Activated naive CD4-positive, alpha-beta T cell treated with anti-CD3 and anti-CD28 coated beads, Interleukin-2, amount 50 U/mL, for 16 hours (primary cell): ENCODE results near the gene CLP1.
A peak's percentile ranks its signal among the peaks of the same experiment; 100 is the strongest.

Source experiments
- DNase-seq: peaks from one replicate; pipeline ENCODE4 v3.0.0-alpha.2; 2020

Gene CLP1

GRCh38 chr11:57657194-57658022 lies at the start of gene CLP1:
TSS of gene CLP1 (plus strand) at chr11:57657762. CDS start at chr11:57659477, 1,715 bp downstream.
- DNase-seq, result peak; percentile 99

DNA sequence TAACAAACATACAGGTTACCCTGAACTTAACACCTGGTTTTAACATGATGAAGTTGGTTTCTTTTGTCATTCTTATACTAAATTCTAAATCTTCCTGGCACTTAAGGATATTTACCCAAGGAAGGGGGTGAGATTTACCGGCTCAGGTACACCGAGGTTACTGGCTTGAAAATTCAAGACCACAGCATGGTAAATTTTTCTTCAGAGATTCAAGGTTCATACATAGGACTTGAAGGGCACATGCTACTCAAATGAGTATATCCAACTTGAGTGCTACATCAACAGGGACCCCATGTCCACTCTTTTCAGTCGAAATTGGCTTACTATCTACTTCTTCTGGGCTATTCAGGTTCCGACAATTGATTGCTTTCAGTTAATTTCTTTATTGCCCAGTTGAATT lies 47.4 kb upstream of the CLP1 start:
- no peak for DNase-seq

GRCh38 chr11:57614234-57614772 lies 43.3 kb upstream of the CLP1 start:
- no peak for DNase-seq

- no peak for DNase-seq
Observed at GRCh38 chr11:57615308-57615707, 42.3 kb upstream of the CLP1 start.

- DNase-seq, result no peak
Observed at GRCh38 chr11:57616595-57616994, 41.0 kb upstream of the CLP1 start.

GRCh38 chr11:57618438-57618837 lies 39.1 kb upstream of the CLP1 start:
- no peak for DNase-seq

GRCh38 chr11:57619331-57619730 lies 38.2 kb upstream of the CLP1 start:
- DNase-seq, result no peak

GRCh38 chr11:57620467-57620866 lies 37.1 kb upstream of the CLP1 start:
- DNase-seq, result no peak

- no peak for DNase-seq
Observed at GRCh38 chr11:57622263-57622662, 35.3 kb upstream of the CLP1 start.

DNA sequence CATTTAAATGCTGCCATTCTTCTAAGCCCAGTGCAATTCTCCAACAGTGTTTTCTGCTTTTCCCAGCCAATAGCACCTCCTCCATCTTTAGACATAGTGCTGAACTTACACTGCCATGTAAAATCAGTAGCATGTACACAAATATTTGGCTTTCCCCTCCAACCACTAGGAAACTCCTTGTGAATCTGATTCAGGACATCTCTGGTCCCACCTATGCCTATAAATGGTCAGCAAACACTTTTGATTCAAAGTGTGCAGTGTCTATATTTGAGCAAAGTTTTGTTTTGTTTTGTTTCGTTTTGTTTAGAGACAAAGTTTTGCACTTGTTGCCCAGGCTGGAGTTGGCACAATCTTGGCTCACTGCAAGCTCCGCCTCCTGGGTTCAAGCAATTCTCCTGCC lies 32.7 kb upstream of the CLP1 start:
- no peak for DNase-seq

- DNase-seq, result no peak
Observed at GRCh38 chr11:57626895-57627294, 30.7 kb upstream of the CLP1 start.

DNA sequence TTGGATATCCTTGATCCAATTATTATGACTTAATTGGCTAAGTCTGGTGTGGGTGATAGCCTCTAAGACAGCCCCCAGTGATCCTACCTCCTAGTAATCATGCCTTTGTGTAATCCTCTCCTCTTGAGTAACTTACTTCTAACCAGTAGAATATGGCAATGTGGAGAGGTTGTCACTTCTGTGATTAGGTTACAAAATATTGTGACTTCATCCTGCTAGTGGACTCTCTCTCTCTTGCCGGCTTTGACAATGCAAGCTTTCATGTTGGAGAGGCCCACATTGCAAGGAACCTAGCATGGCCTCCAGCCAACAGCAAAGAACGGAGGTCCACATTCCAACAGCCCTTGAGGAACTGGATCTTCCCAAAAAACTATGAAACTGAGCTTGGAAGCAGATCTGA lies 27.4 kb upstream of the CLP1 start:
- no peak for DNase-seq

GRCh38 chr11:57632116-57632515 lies 25.4 kb upstream of the CLP1 start:
- no peak for DNase-seq

DNA sequence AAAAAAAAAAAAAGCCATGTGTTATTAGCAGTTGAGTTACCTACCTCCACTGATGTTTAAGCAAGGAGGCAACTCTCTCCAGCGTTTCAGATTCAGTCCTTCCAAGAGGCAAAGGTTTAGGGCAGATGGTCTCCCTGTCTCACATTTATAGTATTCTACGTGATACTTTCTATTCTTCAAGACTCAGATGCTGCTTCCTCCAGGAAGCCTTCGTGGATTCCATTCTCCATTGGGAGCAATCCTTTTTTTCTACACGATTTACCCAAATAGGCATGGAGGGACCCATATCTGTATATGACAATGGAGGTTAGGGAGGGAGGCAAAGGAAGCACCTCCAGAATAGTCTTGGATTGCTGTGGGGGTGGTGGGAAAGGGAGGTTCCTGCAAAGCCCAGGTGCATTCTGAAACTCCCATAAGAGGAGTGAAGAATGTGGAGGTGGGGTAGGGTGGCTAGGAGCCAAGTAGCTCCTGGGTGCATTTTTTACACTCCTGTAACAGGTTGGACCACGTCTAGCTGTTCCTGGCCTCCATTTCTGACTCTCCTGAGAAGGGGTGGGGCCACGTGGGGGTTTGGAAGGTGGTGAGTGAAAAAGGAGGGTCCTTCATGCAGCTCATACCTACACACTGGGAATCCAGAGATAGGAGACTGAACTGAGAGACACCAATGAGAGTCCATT lies 24.0 kb upstream of the CLP1 start:
- no peak for DNase-seq

GRCh38 chr11:57634311-57634710 lies 23.3 kb upstream of the CLP1 start:
- DNase-seq, result no peak

DNA sequence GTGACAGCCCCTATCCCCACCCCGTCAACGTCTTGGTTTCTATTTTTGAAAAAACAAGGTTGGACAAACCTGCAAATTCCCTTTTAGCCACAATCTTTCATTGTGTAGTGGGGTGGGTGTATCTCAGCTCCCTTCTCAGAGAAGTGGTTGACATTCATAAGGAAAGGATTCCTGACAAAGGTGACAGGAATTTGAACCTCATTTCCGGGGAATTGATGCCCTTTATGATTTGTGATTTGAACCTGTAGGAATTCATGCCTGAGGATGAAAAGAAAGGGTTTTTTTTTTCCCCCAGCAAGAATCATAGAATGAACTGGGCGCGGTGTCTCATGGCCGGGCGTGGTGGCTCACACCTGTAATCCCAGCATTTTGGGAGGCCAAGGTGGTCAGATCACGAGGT lies 22.3 kb upstream of the CLP1 start:
- no peak for DNase-seq

GRCh38 chr11:57637626-57638004 lies 19.9 kb upstream of the CLP1 start:
- DNase-seq, result no peak

DNA sequence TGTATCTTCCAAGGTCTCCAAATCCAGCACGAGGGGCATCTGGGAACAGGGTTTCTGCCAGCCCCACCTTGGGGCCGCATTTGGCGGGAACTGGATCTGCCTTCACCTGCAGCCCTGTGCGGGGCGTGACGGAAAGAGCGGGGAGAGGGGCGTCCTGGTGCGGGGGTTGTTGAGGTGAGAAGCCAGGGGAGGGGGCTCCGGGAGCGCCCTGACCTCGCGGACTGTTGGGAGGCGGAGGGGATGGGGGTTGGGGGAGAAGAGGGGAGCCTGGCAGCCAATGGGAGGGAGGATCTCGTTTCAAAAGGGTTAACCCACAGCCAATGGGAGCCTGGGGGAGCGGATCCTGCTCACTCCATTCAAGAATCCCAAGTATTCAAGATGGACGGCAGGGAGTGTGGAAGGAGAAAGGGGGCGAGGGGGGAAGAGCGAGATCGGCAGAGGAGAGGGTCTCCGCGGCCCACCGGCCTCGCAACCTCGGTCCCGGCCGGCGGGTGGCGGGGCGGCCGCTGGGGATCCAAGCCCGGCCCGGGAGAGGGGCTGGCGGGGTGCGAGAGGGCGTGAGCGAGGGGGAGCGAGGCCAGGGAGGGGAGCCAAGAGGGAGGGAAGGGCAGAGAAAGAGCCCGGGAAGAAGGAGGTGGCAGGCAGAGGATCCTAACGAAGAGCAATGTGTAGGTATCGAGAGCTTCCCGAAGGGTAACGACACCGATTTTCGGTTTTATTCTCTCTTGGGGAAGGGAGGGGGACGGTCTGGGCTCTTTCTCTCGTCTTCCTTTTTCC lies 19.4 kb upstream of the CLP1 start:
- DNase-seq, result no peak

DNA sequence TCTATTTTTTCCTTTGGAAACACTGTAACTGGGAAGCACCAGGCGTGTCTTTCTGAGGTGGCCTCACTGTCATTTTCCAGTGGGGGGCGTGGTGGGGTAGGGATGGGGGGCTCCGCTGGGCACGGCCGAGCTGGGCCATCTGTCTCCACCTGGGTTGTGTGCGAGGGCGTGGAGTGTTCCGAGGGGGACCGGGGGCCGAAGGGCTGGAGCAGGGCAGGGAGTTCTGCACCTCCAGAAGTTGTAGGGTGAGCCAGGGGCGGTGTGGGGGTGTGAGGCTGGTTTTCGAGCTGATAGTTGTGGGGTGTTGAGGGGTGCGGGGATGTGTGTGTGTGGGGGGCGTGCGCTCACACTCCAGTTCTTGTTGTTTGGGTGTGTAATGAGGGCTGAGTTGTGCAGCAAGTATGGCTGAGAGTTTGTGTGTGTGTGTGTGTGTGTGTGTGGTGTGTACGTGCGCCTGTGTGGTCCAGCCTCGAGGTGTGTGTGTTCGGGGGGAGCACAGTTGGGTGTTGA lies 18.7 kb upstream of the CLP1 start:
- no peak for DNase-seq

- DNase-seq, result peak; percentile 16
Observed at GRCh38 chr11:57639321-57640067, 18.1 kb upstream of the CLP1 start.

GRCh38 chr11:57640068-57640800 lies 17.3 kb upstream of the CLP1 start:
- DNase-seq, result no peak
